Measurements from ENCODE around the gene SF3B2.

DNA sequence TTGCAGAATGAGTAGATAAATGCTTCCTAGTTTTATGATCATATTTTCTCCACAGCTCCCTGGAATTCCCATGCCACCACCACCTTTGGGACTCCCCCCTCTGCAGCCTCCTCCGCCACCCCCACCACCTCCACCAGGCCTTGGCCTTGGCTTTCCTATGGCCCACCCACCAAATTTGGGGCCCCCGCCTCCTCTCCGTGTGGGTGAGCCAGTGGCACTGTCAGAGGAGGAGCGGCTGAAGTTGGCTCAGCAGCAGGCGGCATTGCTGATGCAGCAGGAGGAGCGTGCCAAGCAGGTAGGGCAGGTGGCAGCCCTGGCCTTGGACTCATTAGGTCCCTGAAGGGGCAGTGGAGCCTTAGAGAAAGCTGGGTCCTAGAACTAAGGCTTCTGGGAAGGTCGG lies 2.9 kb downstream of the SF3B2 start:
- TF ChIP-seq, protein P1, sequence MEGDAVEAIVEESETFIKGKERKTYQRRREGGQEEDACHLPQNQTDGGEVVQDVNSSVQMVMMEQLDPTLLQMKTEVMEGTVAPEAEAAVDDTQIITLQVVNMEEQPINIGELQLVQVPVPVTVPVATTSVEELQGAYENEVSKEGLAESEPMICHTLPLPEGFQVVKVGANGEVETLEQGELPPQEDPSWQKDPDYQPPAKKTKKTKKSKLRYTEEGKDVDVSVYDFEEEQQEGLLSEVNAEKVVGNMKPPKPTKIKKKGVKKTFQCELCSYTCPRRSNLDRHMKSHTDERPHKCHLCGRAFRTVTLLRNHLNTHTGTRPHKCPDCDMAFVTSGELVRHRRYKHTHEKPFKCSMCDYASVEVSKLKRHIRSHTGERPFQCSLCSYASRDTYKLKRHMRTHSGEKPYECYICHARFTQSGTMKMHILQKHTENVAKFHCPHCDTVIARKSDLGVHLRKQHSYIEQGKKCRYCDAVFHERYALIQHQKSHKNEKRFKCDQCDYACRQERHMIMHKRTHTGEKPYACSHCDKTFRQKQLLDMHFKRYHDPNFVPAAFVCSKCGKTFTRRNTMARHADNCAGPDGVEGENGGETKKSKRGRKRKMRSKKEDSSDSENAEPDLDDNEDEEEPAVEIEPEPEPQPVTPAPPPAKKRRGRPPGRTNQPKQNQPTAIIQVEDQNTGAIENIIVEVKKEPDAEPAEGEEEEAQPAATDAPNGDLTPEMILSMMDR (IDR thresholded peaks at IDR 0.05), result no peak
- TF ChIP-seq POLR2AphosphoS5 (IDR thresholded peaks at IDR 0.05), result no peak
- no peak for TF ChIP-seq EP300 (IDR thresholded peaks at IDR 0.05)
- no peak for TF ChIP-seq POLR2A (IDR thresholded peaks at IDR 0.05)

All from upper lobe of left lung (tissue), 4 donors.